ENCODE results near the gene ANKS1B.

ANKS1B gene

GRCh38 chr12:99213047-99213446, 771.7 kb downstream of the ANKS1B start:
- Histone ChIP-seq H3K36me3 (ENCODE audit: control insufficient read depth in 2 of 2, insufficient read depth in 1 of 2, low read length in 2 of 2) (no peaks in the 10 kb centered on the region), H3K27ac (ENCODE audit: extremely low read depth, low read depth, low read length) (no peak overlapping the region), H3K9me3 (ENCODE audit: control insufficient read depth, insufficient read depth, low read depth, low read length) (no peaks in the 10 kb centered on the region; the same call in 1 of the 2 replicates), H3K4me3 (ENCODE audit: low read depth, low read length) (no peak overlapping the region), H3K4me1 (ENCODE audit: control insufficient read depth, insufficient read depth, low read length) (no peaks in the 10 kb centered on the region)
- ChIA-PET POLR2A (no interaction called here), CTCF (no interaction called here)
- TF ChIP-seq ZNF521 (tag by site-specific recombination; IDR thresholded peaks at IDR 0.05): no peak
- TF ChIP-seq ZNF121 (tag by site-specific recombination; IDR thresholded peaks at IDR 0.05): no peak
- no peak for TF ChIP-seq ZNF404 (tag by site-specific recombination; IDR thresholded peaks at IDR 0.05)
- no peak for TF ChIP-seq ZNF561 (tag by site-specific recombination; IDR thresholded peaks at IDR 0.05; ENCODE audit: borderline replicate concordance)
- no peak for TF ChIP-seq ZNF394 (tag by site-specific recombination; IDR thresholded peaks at IDR 0.05; ENCODE audit: borderline replicate concordance)
- TF ChIP-seq ZNF23 (tag by site-specific recombination; IDR thresholded peaks at IDR 0.05; ENCODE audit: borderline replicate concordance): no peak
- no peak for TF ChIP-seq SETDB1 (IDR thresholded peaks at IDR 0.05; ENCODE audit: insufficient read length, low read length)
- TF ChIP-seq ZNF391 (tag by site-specific recombination; IDR thresholded peaks at IDR 0.05; ENCODE audit: borderline replicate concordance, low read depth): no peak
- TF ChIP-seq ELK4 (IDR thresholded peaks at IDR 0.05; ENCODE audit: borderline replicate concordance, low read depth, low read length): no peak
- TF ChIP-seq ZNF654 (tag by site-specific recombination; IDR thresholded peaks at IDR 0.05; ENCODE audit: low read depth): no peak

GRCh38 chr12:99212275-99212674, 772.5 kb downstream of the ANKS1B start:
- no peaks in the 10 kb centered on the region for H3K36me3 ChIP-seq (ENCODE audit: control insufficient read depth in 2 of 2, insufficient read depth in 1 of 2, low read length in 2 of 2)
- POLR2A ChIA-PET: no interaction called here

More at GRCh38 chr12:99212275-99212674, 772.5 kb downstream of the ANKS1B start:
- CTCF ChIA-PET: no interaction called here
- H3K4me1 ChIP-seq (ENCODE audit: control insufficient read depth, insufficient read depth, low read length): no peaks in the 10 kb centered on the region
- H3K4me3 ChIP-seq (ENCODE audit: low read depth, low read length): no peak overlapping the region
- no peaks in the 10 kb centered on the region; the same call in 1 of the 2 replicates for H3K9me3 ChIP-seq (ENCODE audit: control insufficient read depth, insufficient read depth, low read depth, low read length)
- no peak for TF ChIP-seq ZNF354C (tag by site-specific recombination; IDR thresholded peaks at IDR 0.05; ENCODE audit: borderline replicate concordance, low read depth)
- no peak for TF ChIP-seq ZNF670 (tag by site-specific recombination; IDR thresholded peaks at IDR 0.05; ENCODE audit: low read depth)
- TF ChIP-seq ZNF133 (tag by site-specific recombination; IDR thresholded peaks at IDR 0.05): no peak
- TF ChIP-seq ZNF239 (tag by site-specific recombination; IDR thresholded peaks at IDR 0.05): no peak
- TF ChIP-seq PRDM4 (tag by site-specific recombination; IDR thresholded peaks at IDR 0.05): no peak
- no peak for TF ChIP-seq ZNF521 (tag by site-specific recombination; IDR thresholded peaks at IDR 0.05)
- no peak for TF ChIP-seq ZNF701 (tag by site-specific recombination; IDR thresholded peaks at IDR 0.05)
- no peak for TF ChIP-seq ZNF529 (tag by site-specific recombination; IDR thresholded peaks at IDR 0.05; ENCODE audit: insufficient replicate concordance)
- TF ChIP-seq ZIC2 (tag by site-specific recombination; IDR thresholded peaks at IDR 0.05): no peak
- no peak for TF ChIP-seq GLI4 (tag by site-specific recombination; IDR thresholded peaks at IDR 0.05)
- no peak for TF ChIP-seq ZEB2 (tag by site-specific recombination; IDR thresholded peaks at IDR 0.05)
- TF ChIP-seq ZNF426 (tag by site-specific recombination; IDR thresholded peaks at IDR 0.05): no peak
- no peak for TF ChIP-seq ZNF174 (tag by site-specific recombination; IDR thresholded peaks at IDR 0.05)
- no peak for TF ChIP-seq HOXA7 (CRISPR knock-in tag; IDR thresholded peaks at IDR 0.05; ENCODE audit: borderline replicate concordance)
- no peak for TF ChIP-seq BCL6B (tag by site-specific recombination; IDR thresholded peaks at IDR 0.05)
- no peak for TF ChIP-seq ZNF596 (tag by site-specific recombination; IDR thresholded peaks at IDR 0.05)
- no peak overlapping the region for H3K27ac ChIP-seq (ENCODE audit: extremely low read depth, low read depth, low read length)

Data from HEK293 (cell line).